ENCODE measurements around the gene LHCGR.

Gene LHCGR

GRCh38 chr2:48755473-48755872, at the start of gene LHCGR:
TSS of gene LHCGR (minus strand) at chr2:48755724. CDS start at chr2:48755671, 53 bp downstream.
- no peak for DNase-seq

- DNase-seq, result no peak
Measured at GRCh38 chr2:48799601-48800000, 44.1 kb upstream of the LHCGR start.

- no peak for DNase-seq
Measured at GRCh38 chr2:48795065-48795464, 39.5 kb upstream of the LHCGR start.

- no peak for DNase-seq
Measured at GRCh38 chr2:48793671-48794070, 38.1 kb upstream of the LHCGR start.

GRCh38 chr2:48792030-48792429, 36.5 kb upstream of the LHCGR start:
- DNase-seq, result no peak

GRCh38 chr2:48790407-48791170, 35.1 kb upstream of the LHCGR start:
- DNase-seq, result no peak

- no peak for DNase-seq
Measured at GRCh38 chr2:48787580-48787979, 32.1 kb upstream of the LHCGR start.

- no peak for DNase-seq
Measured at GRCh38 chr2:48781366-48781765, 25.8 kb upstream of the LHCGR start.

- no peak for DNase-seq
Measured at GRCh38 chr2:48779019-48779716, 23.6 kb upstream of the LHCGR start.

GRCh38 chr2:48774251-48774650, 18.7 kb upstream of the LHCGR start:
- no peak for DNase-seq

- no peak for DNase-seq
Measured at GRCh38 chr2:48771241-48772014, 15.9 kb upstream of the LHCGR start.

GRCh38 chr2:48770181-48770580, 14.7 kb upstream of the LHCGR start:
- no peak for DNase-seq

GRCh38 chr2:48768669-48769068, 13.1 kb upstream of the LHCGR start:
- DNase-seq, result no peak

GRCh38 chr2:48767330-48767729, 11.8 kb upstream of the LHCGR start:
- DNase-seq, result no peak

GRCh38 chr2:48760826-48761225, 5.3 kb upstream of the LHCGR start:
- no peak for DNase-seq

- no peak for DNase-seq
Measured at GRCh38 chr2:48759682-48760081, 4.2 kb upstream of the LHCGR start.

- DNase-seq, result no peak
Measured at GRCh38 chr2:48756289-48756688, 765 bp upstream of the LHCGR start.

- no peak for DNase-seq
Measured at GRCh38 chr2:48754874-48755273, 650 bp downstream of the LHCGR start.

GRCh38 chr2:48753228-48753627, 2.3 kb downstream of the LHCGR start:
- DNase-seq, result no peak

GRCh38 chr2:48750128-48750739, 5.3 kb downstream of the LHCGR start:
- DNase-seq, result no peak

- no peak for DNase-seq
Measured at GRCh38 chr2:48749291-48750127, 6.0 kb downstream of the LHCGR start.

GRCh38 chr2:48747319-48747718, 8.2 kb downstream of the LHCGR start:
- DNase-seq, result no peak

Data from CD4-positive, alpha-beta T cell treated with Interleukin-10 for 1 hour (primary cell).